DND-41 (cell line): ENCODE results near the gene MOV10L1.

ENCODE experiments used
- ATAC-seq: fragments of 200-7000 bp; cut with Tn5 transposase; 3 replicates; pipeline ENCODE4 v1.9.1; 2021; ENCODE audit warnings: low read depth; ENCODE audit not compliant: insufficient read depth
- DNase-seq: peaks from one replicate; pipeline ENCODE4 v3.0.0-alpha.2; 2020
- H2AFZ ChIP-seq: 2 replicates; pipeline ENCODE4 v1.6.0; 2012; ENCODE audit warnings: low read depth, low read length
- H3K27ac ChIP-seq: 2 replicates; pipeline ENCODE4 v1.5.1; 2012; ENCODE audit warnings: low read length, inconsistent platforms
- H3K27me3 ChIP-seq: fragments of 200-600 bp; sonication (generic); 2 replicates; pipeline ENCODE4 v1.6.0; 2012; ENCODE audit warnings: low read length, mild to moderate bottlenecking, inconsistent platforms; ENCODE audit not compliant: insufficient read depth, poor library complexity
- H3K36me3 ChIP-seq: 2 replicates; pipeline ENCODE4 v1.5.1; 2012; ENCODE audit warnings: low read length, inconsistent platforms; ENCODE audit not compliant: insufficient read depth
- H3K4me1 ChIP-seq: 2 replicates; pipeline ENCODE4 v1.5.1; 2012; ENCODE audit warnings: mild to moderate bottlenecking, low read length; ENCODE audit not compliant: insufficient read depth
- H3K4me2 ChIP-seq: 2 replicates; pipeline ENCODE4 v1.6.0; 2012; ENCODE audit warnings: mild to moderate bottlenecking, moderate library complexity, low read length, inconsistent platforms; ENCODE audit not compliant: insufficient read depth
- H3K4me3 ChIP-seq, 2 experiments: fragments of 200-600 bp in 1 of 2; shearing (Covaris generic) in 1 of 2; 2 replicates each; pipeline ENCODE4 v1.5.1; 2012 to 2016; ENCODE audit warnings: inconsistent platforms in 2 of 2, low read length in 2 of 2, mild to moderate bottlenecking in 2 of 2, low read depth in 1 of 2, moderate library complexity in 1 of 2
- H3K79me2 ChIP-seq: 2 replicates; pipeline ENCODE4 v1.6.0; 2012; ENCODE audit warnings: low read length, inconsistent platforms; ENCODE audit not compliant: insufficient read depth
- H3K9ac ChIP-seq: 2 replicates; pipeline ENCODE4 v1.6.0; 2012; ENCODE audit warnings: low read depth, mild to moderate bottlenecking, inconsistent platforms, low read length, moderate library complexity
- H3K9me3 ChIP-seq: 2 replicates; pipeline ENCODE4 v1.5.1; 2012; ENCODE audit warnings: low read length, moderate library complexity, mild to moderate bottlenecking, inconsistent platforms; ENCODE audit not compliant: insufficient read depth, severe bottlenecking
- H4K20me1 ChIP-seq: 2 replicates; pipeline ENCODE4 v1.6.0; 2012; ENCODE audit warnings: low read length; ENCODE audit not compliant: insufficient read depth
- CTCF ChIP-seq: IDR thresholded peaks from 2 replicates; pipeline ENCODE4 v1.5.1; 2012; ENCODE audit warnings: borderline replicate concordance, low read length, moderate library complexity, mild to moderate bottlenecking; ENCODE audit not compliant: poor library complexity, severe bottlenecking; ENCODE audit errors: extremely low read depth
- EZH2 ChIP-seq: IDR thresholded peaks from 3 replicates; pipeline ENCODE4 v1.6.1; 2012; ENCODE audit warnings: borderline replicate concordance, low read depth, mild to moderate bottlenecking, moderate library complexity, low read length, inconsistent platforms; ENCODE audit not compliant: severe bottlenecking

MOV10L1 gene

GRCh38 chr22:50089231-50089630 lies 575 bp upstream of the MOV10L1 start:
- Histone ChIP-seq H3K36me3 (no peaks in the 10 kb centered on the region), H3K4me2 (no peak overlapping the region), H3K9me3 (no peaks in the 10 kb centered on the region), H4K20me1 (no peaks in the 10 kb centered on the region), H3K79me2 (no peaks in the 10 kb centered on the region), H3K27me3 (peaks cover 5% of the 10 kb centered on the region), H3K4me1 (no peaks in the 10 kb centered on the region), H3K9ac (no peak overlapping the region), H3K4me3 (no peak overlapping the region), H3K27ac (no peak overlapping the region), H2AFZ (no peak overlapping the region)
- TF ChIP-seq EZH2: no peak
- TF ChIP-seq CTCF: no peak
- no peak for DNase-seq
- ATAC-seq: no peak

- H2AFZ ChIP-seq: no peak overlapping the region
- H4K20me1 ChIP-seq: no peaks in the 10 kb centered on the region
- no peak overlapping the region for H3K27ac ChIP-seq
- no peak for ATAC-seq
- H3K9me3 ChIP-seq: no peaks in the 10 kb centered on the region
- H3K4me1 ChIP-seq: no peaks in the 10 kb centered on the region
- H3K27me3 ChIP-seq: peaks cover under 1% of the 10 kb centered on the region
- TF ChIP-seq EZH2: no peak
- TF ChIP-seq CTCF: no peak
- no peak overlapping the region for H3K4me2 ChIP-seq
- no peaks in the 10 kb centered on the region for H3K79me2 ChIP-seq
- no peak overlapping the region for H3K4me3 ChIP-seq
- DNase-seq: no peak
- no peak overlapping the region for H3K9ac ChIP-seq
- H3K36me3 ChIP-seq: no peaks in the 10 kb centered on the region
Observed at GRCh38 chr22:50090412-50090714, 557 bp downstream of the MOV10L1 start.

DNA sequence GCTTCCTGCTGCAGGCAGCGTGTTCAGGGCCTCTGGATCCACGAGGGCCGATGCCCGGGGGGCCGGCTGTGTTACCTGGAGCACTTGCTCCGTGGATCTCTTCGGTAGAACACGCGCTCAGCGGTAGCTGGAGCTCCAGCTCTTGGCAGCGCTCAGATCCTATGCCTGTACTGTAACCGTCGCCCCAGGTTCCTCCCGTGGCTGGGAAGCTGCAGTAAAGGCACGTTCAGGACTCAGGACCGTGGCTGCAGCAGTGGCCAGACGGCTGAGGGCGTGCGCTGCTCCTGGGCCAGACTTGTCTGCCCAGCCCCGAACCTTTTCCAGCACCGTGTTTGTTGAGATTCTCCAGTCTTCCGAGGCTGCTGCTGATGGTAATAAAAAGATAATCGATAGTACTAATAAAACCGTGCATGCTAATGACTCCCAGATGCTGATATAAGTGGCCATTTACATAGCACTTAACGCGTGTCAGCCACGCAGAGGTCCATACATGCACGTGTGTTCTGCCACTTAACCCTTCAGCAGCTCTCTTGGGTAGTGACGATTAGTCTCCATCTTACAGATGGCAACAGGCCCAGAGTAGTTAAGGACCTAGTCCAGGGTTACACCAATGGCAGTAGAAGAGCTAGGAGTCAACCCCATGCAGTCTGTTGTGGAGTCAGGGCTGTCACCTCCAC lies 1.4 kb downstream of the MOV10L1 start:
- Histone ChIP-seq H3K4me2 (no peak overlapping the region), H2AFZ (no peak overlapping the region), H3K9ac (no peak overlapping the region), H3K27me3 (no peaks in the 10 kb centered on the region), H3K9me3 (no peaks in the 10 kb centered on the region), H4K20me1 (no peaks in the 10 kb centered on the region), H3K79me2 (no peaks in the 10 kb centered on the region), H3K27ac (no peak overlapping the region), H3K4me1 (no peaks in the 10 kb centered on the region), H3K4me3 (no peak overlapping the region), H3K36me3 (no peaks in the 10 kb centered on the region)
- ATAC-seq (no peak), DNase-seq (no peak)
- TF ChIP-seq CTCF: no peak
- TF ChIP-seq EZH2: no peak

- H3K79me2 ChIP-seq: no peaks in the 10 kb centered on the region
- H2AFZ ChIP-seq: no peak overlapping the region
- H3K4me3 ChIP-seq: no peak overlapping the region
- H3K4me1 ChIP-seq: no peaks in the 10 kb centered on the region
- no peak overlapping the region for H3K27ac ChIP-seq
- no peak overlapping the region for H3K9ac ChIP-seq
- H3K4me2 ChIP-seq: no peak overlapping the region
- DNase-seq: no peak
- H3K36me3 ChIP-seq: no peaks in the 10 kb centered on the region
- no peaks in the 10 kb centered on the region for H3K9me3 ChIP-seq
- no peaks in the 10 kb centered on the region for H3K27me3 ChIP-seq
- ATAC-seq: no peak
- no peaks in the 10 kb centered on the region for H4K20me1 ChIP-seq
- TF ChIP-seq CTCF: no peak
- TF ChIP-seq EZH2: no peak
Observed at GRCh38 chr22:50092342-50092741, 2.5 kb downstream of the MOV10L1 start.
